ENCODE results near the gene CTAG1A.

GRCh38 chrX:154599531-154599930, 14.6 kb downstream of the CTAG1A start:
- TF ChIP-seq POLR2A (IDR thresholded peaks at IDR 0.05; ENCODE audit: low read length) (no peak), GATA1 (IDR thresholded peaks at IDR 0.05; ENCODE audit: low read depth, low read length) (no peak)

Data from erythroblast (primary cell).